ENCODE results near the gene PLAGL2.
"Not testable (repeated sequence)": the region's sequence is repeated elsewhere in the genome, so short reads cannot be mapped to it uniquely, and the experiment has no call there.

The PLAGL2 gene

GRCh38 chr20:32183947-32184635 is 23.5 kb downstream of the PLAGL2 start:
- DNase-seq (ENCODE audit: low spot score) (no peak), FAIRE-seq (no peak)

DNA sequence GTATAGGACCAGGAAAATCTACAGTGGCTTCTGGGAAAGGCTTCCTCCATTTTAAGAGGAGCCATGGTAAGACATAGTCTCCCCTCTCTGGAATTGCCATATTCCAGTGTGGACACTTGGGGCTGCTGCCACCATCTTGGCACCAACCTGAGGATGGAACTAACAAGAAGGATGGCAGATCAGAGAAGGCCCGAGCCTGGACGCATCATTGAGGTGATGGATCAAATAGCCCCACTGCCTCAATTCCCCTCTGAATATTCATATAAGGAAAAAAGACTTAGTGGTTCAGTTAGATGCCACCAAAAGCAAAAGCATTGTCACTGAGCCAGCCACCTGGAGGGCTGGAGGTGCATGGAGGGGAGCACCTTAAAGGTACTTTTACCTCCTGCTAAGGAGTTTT is 25.9 kb downstream of the PLAGL2 start:
- FAIRE-seq (no peak), DNase-seq (ENCODE audit: low spot score) (no peak)

DNA sequence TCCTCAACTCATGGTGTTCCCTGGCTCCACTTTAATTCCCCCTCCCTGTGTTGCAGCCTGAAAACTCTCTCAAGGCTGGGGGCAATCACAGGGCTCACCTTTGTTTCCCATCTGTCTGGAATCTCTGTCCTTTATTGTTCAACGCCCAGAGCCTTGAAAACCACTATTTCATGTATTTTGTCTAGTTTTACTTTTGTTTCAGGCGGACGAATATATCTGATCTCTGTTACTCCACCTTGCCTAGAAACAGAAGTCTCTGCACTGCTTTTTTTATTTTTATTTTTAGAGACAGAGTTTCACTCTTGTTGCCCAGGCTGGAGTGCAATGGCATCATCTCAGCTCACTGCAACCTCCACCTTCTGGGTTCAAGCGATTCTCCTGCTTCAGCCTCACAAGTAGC is 27.6 kb downstream of the PLAGL2 start:
- FAIRE-seq, result no peak
- DNase-seq (ENCODE audit: low spot score), result no peak

GRCh38 chr20:32179515-32179914 is 28.0 kb downstream of the PLAGL2 start:
- DNase-seq (ENCODE audit: low spot score), result no peak
- no peak for FAIRE-seq

GRCh38 chr20:32177696-32178095 is 29.8 kb downstream of the PLAGL2 start:
- DNase-seq (ENCODE audit: low spot score); FAIRE-seq: not testable (repeated sequence)

GRCh38 chr20:32168184-32168910 is 39.2 kb downstream of the PLAGL2 start:
- DNase-seq (ENCODE audit: low spot score) (no peak), FAIRE-seq (no peak)

- no peak for DNase-seq (ENCODE audit: low spot score)
These were observed 40.0 kb downstream of the PLAGL2 start for GRCh38 chr20:32167552-32167951.

GRCh38 chr20:32165836-32166545 is 41.6 kb downstream of the PLAGL2 start:
- DNase-seq (ENCODE audit: low spot score) (no peak), FAIRE-seq (no peak)

More at GRCh38 chr20:32167552-32167951, 40.0 kb downstream of the PLAGL2 start:
- FAIRE-seq, result no peak

GRCh38 chr20:32164984-32165735 is 42.4 kb downstream of the PLAGL2 start:
- DNase-seq (ENCODE audit: low spot score), result no peak
- FAIRE-seq, result no peak

DNA sequence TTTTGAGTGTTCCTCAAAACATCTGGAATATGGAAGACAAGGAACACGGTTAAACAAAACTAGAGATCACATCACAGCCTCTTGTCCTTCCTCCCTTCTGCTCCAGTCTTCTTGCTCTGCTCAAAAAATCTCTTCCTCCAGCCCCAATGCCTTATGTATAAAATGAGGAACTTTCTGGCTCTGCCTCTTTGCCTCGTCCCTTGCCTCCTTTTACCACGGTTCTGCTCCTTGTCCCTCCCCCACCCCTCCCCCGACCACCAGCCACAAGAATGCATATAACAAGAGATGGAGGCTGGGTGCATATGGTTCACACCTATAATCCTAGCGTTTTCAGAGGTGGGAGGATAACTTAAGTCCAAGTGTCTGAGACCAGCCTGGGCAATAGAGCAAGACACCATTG is 43.6 kb downstream of the PLAGL2 start:
- no peak for DNase-seq (ENCODE audit: low spot score)
- no peak for FAIRE-seq

- FAIRE-seq, result no peak
These were observed 45.2 kb downstream of the PLAGL2 start for GRCh38 chr20:32162351-32162750.

GRCh38 chr20:32160341-32160740 is 47.2 kb downstream of the PLAGL2 start:
- FAIRE-seq, result no peak

More at GRCh38 chr20:32162351-32162750, 45.2 kb downstream of the PLAGL2 start:
- DNase-seq (ENCODE audit: low spot score), result no peak

GRCh38 chr20:32159766-32160221 is 47.7 kb downstream of the PLAGL2 start:
- peak; percentile 86 for FAIRE-seq

More at GRCh38 chr20:32160341-32160740, 47.2 kb downstream of the PLAGL2 start:
- DNase-seq (ENCODE audit: low spot score), result no peak

GRCh38 chr20:32158943-32159660 is 48.4 kb downstream of the PLAGL2 start:
- DNase-seq (ENCODE audit: low spot score) (no peak), FAIRE-seq (no peak)

More at GRCh38 chr20:32159766-32160221, 47.7 kb downstream of the PLAGL2 start:
- DNase-seq (ENCODE audit: low spot score), result no peak

DNA sequence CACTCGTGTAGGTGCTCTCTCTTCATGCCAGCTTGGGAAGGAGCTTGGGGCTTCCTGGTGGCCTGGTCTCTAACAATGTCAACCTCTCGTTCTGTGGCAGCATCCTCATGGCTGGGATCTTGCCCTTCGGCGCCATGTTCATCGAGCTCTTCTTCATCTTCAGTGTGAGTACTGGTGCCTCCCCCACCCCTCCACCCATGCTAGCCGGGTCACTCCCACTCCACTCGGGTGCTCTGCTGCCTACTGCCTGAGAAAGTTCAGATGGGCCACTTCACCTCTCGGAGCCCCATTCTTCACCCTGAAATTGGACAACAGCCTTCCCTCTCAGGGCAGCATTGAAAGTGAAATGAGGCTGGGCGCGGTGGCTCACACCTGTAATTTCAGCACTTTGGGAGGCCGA is 49.2 kb downstream of the PLAGL2 start:
- no peak for DNase-seq (ENCODE audit: low spot score)
- FAIRE-seq, result no peak

DNA sequence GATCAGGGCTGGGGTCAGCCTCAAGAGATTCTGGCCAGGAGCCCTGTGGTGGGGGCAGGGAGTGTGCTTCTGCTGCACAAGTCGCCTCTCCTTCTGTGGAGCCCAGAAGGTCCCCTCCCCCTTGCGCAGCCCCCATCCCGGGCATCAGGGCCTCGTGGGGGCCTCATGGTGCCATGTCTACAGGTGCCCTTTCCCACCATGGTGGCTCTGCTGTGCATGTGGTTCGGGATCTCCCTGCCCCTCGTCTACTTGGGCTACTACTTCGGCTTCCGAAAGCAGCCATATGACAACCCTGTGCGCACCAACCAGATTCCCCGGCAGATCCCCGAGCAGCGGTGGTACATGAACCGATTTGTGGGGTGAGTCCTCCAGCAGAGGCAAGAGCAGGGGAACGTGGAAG is 49.9 kb downstream of the PLAGL2 start:
- no peak for DNase-seq (ENCODE audit: low spot score)
- no peak for FAIRE-seq

DNA sequence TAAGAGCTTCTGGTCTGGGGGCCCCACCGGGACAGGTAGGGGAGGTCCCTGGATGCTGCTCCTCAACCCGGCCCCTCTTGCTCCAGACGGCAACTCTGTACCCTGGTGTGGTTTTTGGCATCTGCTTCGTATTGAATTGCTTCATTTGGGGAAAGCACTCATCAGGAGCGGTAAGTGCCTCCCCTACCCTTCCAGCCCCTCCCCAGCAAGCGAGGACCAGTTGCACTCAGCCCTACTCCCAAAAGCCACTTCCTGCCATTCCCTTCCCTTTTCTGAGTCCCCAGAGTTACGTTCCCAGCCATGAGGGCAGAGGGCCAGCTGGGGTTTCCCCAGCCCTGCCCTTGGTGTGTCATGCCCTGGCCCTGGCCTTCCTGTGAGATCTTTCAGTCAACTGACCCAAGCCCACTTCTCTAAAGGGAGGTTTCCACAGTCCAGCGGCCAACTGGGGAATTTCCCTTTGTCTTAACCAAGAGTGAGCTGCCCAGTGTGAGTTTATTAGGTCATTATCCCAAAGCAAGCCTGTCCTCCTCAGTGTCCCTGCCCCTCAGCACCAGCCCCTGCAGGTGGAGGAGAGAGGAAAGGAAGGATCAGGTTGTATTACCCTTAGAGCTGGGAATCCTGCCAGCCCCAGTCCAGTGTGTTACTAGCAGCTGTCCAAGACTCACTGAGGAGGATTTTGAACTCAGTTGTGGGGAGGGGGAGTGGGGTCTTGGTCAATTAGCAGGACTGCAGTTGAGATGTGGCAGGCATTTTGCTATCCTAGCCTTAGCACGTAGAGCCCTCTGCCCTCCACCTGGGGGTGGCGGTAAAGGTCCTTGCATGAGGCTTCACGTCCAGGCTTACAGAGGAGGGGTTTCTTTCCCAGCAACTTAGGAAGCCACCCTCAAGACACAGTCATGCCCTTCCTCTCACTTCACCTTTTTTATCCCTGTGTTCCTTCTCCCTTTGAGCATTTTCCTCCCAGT is 52.2 kb downstream of the PLAGL2 start:
- FAIRE-seq, result no peak

GRCh38 chr20:32153771-32154170 is 53.8 kb downstream of the PLAGL2 start:
- DNase-seq (ENCODE audit: low spot score) (no peak), FAIRE-seq (no peak)

More for the DNA sequence above, 52.2 kb downstream of the PLAGL2 start:
- DNase-seq (ENCODE audit: low spot score), result peak; percentile 28

DNA sequence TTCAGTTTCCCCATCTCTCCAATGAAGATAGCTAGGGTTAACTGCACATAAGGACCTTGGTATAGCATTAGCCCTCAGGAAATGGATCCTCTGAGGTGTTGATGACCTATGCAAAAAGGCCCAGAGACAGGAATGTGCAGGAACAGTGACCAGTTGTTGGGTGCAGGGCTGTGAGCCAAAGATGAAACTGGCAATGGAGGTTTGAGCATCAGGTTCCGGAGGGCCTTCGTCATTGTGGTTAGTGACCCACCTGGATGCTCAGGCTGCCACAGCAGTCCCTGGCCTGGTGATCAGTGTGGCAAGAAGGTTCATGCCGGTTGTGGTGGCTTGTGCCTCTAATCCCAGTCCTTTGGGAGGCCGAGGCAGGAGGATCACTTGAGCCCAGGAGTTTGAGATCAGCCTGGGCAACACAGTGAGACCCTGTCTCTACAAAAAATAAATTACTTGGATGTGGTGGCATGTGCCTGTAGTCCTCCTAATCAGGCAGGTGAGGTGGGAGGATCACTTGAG is 54.3 kb downstream of the PLAGL2 start:
- DNase-seq (ENCODE audit: low spot score), result no peak
- FAIRE-seq, result no peak
